GM18526 (cell line): Measurements from ENCODE around the gene EFCAB12.

ENCODE experiments used
- POLR2A ChIP-seq: IDR thresholded peaks from 3 replicates; pipeline ENCODE4 v1.6.1; 2011; ENCODE audit not compliant: insufficient read length; ENCODE audit errors: extremely low read depth

EFCAB12 gene

DNA sequence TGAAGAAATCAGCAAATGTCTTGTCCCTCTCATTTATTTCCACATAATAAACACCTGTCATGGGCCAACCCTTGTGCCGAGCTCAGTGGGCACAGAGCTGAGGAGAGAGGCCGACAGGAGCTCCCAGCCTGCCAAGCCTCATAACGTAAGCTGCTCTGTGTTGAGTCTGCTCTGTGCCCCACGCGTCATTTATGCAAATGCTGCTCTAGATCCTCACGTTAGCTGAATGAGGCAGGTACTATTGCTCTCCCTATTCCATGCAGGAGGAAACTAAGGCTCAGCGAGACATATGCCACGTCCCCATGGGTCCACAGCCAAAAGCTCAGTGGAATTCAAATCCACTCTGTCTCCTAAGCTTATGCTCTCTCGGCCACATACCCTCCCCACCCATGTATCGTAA, 41.5 kb downstream of the EFCAB12 start:
- no peak for TF ChIP-seq POLR2A

DNA sequence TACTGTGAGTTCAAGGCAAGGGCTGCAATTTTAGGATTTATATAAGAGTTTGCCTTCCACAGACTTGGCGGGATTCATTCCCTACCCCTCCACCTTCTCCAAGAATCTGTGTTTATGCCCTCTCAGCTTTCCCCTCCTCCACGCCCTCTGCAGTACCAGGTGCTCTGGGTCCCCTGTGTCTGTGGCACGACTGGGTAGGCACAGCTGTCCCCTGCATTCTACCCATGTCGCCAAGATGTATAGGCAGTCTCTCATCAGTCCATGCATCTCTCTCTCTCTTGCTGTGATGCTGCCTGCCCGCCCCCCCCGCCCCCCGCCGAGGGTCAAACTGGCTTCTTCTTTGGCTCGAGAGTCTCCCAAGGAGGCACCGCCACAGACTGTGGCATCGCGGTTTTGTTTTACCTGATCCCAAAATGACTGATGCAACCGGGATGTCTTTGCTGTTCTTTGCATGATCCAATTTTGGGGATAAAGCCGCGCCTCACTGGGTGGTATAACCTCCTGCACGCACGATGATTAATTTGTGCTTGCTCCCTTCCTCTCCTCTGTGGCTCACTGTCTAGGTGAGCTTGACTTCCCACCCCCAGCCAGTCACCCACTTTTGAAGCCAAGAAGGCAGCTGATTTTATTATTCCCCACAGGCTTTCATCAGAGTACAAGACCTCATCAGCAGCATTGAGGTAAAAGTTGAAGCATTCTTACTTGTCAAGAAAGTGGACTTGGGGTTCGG, 43.7 kb downstream of the EFCAB12 start:
- TF ChIP-seq POLR2A = no peak

DNA sequence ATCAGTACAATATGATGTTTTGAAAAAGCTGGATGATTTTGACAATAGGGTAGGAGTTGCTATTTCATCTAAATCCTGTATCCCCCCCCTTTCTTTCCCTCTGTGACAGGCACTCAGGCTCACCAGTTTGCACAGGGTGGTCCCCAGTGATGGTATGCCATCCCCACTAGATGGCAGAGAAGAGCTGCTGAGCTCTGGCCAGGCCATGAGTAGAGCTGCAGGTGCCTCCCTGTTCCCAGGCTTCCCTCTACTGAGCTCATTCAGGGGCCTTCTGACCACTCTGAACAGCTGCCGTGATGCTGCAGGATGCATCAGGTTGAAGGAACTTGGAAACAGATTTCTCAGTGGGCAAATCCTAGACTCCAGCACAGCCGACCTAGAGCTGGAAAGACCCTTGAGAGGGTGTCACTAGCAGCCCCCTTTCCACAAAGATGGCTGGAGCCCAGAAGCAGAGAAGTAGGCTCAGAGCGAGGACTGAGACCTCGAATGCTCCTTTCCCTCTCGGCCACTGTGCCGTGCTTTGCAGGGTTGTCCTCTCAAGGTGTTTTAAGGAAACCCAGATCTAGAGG, 45.1 kb downstream of the EFCAB12 start:
- TF ChIP-seq POLR2A = no peak

DNA sequence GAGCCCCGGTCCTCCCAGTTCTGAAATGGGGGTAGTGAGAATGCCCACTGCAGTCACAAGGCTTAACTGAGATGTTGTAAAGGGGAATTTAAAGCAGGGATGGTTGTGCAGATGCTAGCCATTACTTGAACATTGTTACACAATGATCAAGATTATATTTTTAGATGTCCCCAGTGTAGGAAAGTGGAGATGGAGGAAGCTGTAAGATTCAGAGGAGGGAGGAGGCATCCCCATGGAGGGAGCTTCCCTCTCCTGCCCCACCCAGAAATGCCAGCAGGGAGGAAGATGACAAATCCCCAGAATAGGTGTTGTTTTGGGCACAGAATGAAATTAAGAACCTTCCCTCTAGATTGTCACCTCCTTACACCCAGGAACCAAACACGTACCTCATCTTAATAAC, 46.1 kb downstream of the EFCAB12 start:
- TF ChIP-seq POLR2A = no peak

DNA sequence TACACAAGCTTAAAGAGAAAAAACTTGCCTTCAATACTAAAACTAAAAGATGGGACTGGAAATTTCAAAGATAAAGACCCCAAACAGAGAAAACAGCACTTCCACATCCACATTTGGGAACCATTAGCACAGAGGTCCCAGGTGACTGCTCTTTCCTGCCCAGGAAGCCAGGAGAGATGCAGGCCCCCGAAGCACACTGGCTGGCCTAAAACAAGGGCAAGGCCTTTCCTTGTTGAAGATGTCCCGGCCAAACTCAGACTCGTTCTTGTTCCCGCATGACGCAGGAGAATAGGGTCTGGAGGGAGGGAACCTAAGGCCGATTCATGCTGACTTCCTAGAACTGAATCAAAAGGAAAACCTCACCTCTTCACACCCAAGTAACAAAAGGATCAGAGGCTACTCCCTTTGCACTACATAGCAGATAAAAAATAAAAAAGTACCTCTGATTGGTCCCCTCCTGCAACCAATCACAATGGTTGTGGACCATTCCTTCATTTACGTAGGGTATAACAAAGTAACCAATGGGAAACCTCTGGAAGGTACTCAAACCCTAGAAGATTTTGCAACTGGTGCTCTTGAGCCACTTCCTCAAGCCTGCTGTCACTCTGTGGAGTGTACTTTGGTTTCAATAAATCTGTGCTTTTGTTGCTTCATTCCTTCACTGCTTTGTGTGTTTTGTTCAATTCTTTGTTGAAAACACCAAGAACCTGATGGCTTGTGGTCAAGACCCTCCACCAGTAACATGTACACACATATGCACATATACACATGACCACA, 48.7 kb downstream of the EFCAB12 start:
- TF ChIP-seq POLR2A = no peak

DNA sequence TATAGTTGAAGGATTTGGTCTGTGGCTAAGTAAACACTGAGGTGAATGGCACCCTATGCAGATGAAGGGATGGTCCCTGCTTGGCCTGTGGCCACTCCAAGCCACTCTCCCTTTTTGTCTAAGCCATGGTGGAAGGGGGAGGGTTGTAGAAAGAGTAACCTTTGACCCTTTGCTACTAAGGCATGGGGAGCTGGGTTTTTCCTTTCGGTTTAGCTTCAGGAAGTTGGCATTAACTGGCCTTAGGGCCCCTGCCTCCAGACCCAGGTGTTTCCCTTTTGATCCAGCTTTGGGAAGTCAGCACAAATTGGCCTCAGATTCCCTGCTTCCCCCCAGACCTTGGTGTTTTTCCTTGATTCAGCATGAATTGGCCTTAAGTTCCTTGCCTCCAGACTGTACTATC, 49.5 kb downstream of the EFCAB12 start:
- TF ChIP-seq POLR2A = no peak

DNA sequence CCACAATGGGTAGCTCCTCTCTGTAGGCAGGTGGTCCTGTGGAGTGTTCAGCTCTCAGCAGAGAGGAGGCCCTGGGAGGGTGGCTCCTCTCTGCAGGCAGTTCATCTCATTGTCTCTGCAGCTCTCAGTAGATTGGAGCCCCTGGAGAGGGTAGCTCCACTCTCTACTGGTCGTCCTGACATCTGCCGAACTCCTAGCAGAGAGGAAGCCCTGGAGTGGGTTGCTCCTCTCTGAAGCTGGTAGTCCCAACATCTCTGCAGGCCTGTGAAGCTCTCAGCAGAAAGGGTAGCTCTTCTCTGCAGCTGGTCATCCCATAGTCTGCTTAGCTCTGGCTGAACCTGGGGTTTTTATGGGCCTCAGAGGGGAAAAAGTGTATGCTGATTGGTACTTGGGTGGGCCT, 50.8 kb downstream of the EFCAB12 start:
- TF ChIP-seq POLR2A = no peak

DNA sequence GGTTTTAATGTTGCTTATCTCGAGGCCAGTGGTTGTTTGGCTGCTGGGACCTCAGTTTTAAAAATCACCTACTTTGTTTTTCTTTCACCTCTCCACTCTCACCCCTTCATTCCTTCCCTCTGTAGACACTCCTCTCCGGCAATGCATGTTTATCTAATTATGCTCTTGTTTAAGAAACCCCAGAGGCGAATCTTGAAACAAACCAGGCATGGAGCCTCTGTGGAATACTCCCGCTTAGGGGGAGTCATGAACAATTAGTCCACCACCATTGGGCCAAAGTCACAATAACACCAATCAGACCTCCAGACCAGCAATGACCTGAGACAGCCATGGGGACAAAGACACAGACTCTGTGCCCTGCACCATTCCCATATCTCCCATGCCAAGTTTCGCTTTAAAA, 53.3 kb downstream of the EFCAB12 start:
- no peak for TF ChIP-seq POLR2A

DNA sequence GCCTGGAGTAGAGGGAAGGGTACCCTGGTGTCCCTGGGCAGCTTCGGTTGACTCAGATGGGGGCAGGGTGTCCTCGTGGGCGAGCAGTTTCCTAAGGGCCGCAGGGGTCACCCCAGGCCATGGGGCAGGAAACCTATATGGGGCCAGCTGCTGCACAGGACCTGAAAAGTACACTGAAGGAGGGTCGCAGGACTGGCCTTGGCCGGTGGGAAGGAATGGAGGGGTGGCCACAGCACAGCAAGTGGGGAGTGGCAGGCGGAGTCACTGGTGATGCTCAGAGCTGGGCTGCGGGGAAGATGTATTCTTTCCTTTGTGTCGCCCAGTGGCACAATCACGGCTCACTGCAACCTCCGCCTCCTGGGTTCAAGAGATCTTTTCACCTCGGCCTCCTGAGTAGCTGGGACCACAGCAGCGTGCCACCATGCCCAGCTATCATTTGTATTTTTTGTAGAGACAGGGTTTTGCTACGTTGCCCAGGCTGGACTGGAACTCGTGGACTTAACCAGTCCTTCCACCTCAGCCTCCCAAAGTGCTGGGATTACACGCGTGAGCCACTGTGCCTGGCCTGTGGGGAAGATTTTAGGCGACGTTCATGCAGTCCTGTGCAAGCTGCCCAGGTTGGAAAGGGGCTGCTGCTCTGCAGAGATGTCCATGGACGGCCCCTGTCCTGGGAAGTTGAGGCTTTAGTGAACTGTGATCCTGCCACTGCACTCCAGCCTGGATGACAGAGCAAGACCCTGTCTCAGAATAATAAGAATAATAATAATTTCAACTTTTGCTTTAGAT, 57.2 kb downstream of the EFCAB12 start:
- TF ChIP-seq POLR2A = no peak

DNA sequence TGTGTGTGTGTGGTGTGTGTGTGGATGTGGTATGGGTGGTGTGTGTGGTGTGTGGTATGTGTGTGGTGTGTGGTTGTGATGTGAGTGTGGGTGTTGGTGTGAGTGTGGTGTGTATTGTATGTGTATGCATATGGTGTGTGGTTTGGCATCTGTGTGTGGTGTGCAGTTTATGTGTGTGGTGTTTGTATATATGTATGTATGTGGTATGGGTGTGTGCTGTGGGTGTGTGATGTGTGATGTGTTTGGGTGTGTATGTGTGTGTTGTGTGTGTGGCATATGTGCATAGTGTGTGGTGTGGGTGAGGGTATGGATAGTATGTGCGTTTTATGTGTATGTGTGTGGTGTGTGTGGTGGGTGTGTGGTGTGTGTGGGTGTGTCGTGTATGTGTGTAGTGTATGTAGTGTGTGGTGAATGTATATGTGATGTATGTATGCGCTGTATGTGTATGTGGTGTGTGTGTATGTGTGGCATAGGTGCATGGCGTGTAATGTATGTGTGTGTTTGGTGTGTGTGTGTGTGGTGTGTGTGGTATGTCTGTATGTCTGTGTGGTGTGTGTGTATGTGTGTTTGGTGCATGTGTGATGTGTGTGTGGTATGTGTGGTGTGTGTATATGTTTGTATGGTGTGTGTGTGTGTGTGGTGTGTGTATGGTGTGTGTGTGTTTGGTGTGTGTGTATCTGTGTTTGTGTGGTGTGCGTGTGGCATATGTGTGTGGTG, 58.0 kb downstream of the EFCAB12 start:
- TF ChIP-seq POLR2A = no peak

DNA sequence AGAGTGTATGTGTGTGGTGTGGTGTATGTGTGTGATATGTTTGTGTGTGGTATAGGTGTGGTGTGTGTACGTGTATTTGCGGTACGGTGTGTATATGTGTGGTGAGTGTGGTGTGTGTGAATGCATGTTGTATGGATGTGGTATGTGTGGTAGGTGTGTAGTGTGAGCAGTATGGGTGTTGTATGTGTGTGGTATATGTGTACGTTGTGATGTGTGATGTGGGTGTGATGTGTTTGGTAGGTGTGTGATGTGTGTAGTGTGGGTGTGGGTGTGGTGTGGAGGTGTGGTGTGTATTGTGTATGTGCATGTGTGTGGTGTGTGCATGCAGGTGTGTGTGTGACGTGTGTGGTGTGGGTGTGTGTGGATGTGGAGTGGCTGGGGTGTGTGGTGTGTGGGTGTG, 58.7 kb downstream of the EFCAB12 start:
- no peak for TF ChIP-seq POLR2A

DNA sequence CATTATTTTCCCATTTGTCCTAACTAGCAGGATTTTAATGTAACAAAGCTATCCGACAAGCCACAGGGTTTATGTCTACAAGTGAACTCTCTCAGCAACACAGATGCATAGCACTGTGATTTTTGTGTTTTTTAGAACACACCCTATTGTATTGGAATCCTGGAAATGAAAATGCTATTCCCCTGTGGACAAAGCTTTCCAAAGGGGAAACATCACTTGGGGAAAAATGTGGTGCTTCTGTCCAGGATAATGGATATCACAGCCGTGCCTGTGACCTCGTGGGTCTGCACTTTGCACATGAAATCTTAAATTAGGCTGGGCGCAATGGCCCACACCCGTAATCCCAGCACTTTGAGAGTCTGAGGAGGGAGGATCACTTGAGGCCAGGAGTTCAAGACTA, 60.6 kb downstream of the EFCAB12 start:
- TF ChIP-seq POLR2A = no peak

DNA sequence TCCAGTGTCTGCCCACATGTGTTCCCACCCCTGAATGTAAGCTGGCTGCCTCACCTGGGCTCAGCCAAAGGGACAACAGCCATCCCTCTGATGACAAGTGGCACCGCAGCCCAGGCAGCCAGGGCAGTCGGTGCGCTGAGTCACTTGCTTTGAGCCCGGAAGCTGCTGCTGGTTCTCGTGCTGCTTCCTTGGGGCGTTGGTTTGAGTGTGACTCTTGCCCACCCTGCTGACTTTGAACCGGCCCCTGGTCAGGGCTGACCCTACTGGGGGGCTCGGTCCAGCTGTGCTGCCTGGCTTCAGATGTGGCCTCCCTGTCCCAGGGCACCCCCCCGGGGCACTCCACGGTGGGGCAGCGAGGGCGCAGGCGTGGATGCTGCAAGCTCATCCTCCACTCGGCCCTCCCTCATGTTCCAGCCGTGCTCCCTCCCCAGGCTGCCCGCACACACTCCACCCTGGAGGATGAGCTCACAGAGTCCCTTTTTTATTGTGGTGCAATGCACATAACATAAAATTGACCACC, 62.1 kb downstream of the EFCAB12 start:
- TF ChIP-seq POLR2A = no peak

DNA sequence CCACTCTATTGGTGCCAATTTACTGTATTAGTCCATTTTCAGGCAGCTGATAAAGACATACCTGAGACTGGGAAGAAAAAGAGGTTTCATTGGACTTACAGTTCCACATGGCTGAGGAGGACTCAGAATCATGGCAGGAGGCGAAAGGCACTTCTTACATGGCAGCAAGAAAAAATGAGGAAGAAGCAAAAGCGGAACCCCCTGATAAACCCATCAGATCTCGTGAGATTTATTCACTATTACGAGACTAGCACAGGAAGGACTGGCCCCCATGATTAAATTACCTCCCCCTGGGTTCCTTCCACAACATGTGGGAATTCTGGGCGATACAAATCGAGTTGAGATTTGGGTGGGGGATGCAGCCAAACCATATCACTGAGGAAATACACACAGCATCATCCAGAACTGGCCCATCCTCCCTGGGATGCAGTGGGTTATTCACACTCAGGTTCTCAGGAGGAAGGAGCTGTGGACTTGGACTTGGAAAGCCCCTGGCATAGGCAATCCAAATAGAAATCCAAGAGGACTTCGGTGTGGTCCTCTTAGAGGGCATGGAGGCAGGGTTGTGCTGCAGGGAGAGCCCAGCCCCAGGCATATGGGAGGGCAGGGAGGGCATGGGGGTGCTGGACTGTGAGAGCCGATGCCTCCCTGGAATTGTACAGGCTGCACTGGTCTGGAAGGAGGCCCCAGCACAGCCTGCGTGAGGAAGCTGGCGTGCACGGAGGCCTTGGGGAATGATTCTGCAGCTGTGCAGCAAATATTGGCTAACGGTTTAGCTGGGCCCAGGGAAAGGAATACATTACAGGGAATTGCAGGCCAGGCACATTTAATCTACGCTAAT, 62.9 kb downstream of the EFCAB12 start:
- no peak for TF ChIP-seq POLR2A
